Measurements from ENCODE around the gene GLB1L.

DNA sequence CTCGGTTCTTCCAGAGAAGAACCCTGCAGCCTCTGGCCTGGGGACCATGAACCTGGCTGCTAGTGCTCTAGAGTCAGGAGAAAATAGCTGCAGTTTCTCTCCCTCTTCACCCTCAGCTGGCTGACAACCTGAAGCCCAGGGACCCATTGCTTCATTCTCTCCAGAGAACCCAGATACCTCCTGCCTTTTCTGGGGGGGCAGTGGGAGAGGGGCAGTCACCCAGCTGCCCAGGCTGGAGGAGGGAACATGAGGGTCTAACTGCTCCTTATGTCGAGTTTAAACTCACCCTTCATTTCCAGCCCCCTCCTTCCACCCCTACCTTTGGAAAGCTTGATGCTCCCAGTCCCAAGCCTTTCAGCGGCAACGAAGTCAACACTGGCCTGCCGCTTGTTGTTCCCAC lies 46.3 kb downstream of the GLB1L start:
- TF ChIP-seq EZH2 (IDR thresholded peaks at IDR 0.05; ENCODE audit: insufficient read depth, poor library complexity, severe bottlenecking) = no peak
- no peak for TF ChIP-seq EZH2phosphoT487 (IDR thresholded peaks at IDR 0.05; ENCODE audit: insufficient read depth, low read depth)
